ENCODE data around the gene ACSBG1. TPM values are rescaled to one million over a fixed set of nuclear protein-coding genes. Genes with fewer than 3 reads are reported as not detected.

Gene ACSBG1
- total RNA-seq, 1 experiment from 2014 or later = 1.2 TPM

GRCh38 chr15:78204351-78205309 is 29.7 kb downstream of the ACSBG1 start:
- Histone ChIP-seq H3K36me3 (ENCODE audit: low read depth) (no peaks in the 10 kb centered on the region), H2AFZ (no peak overlapping the region), H4K20me1 (ENCODE audit: insufficient read depth) (no peaks in the 10 kb centered on the region), H3K4me1 (replicated peaks; ENCODE audit: insufficient read depth) (peaks cover 36% of the 10 kb centered on the region), H3K9me3 (ENCODE audit: insufficient read depth, low read depth) (no peaks in the 10 kb centered on the region), H3K27me3 (ENCODE audit: insufficient read depth, low read depth) (peaks cover 3% of the 10 kb centered on the region; the same call in 1 of the 2 replicates), H3K9me2 (ENCODE audit: insufficient read depth) (no peaks in the 10 kb centered on the region), H3K27ac (no peak overlapping the region), H3F3A (ENCODE audit: insufficient read depth, low read depth) (peaks cover 11% of the 10 kb centered on the region; the same call in 1 of the 2 replicates), H3K4me3 (no peak overlapping the region), H3K4me2 (no peak overlapping the region), H3K79me2 (ENCODE audit: low read depth) (no peaks in the 10 kb centered on the region)
- CTCF ChIA-PET = interaction anchor here (1.4 kb wide), 1 partner anchor 9 kb away, joined by 4 read pairs; no protein-coding TSS in a partner anchor
- TF ChIP-seq CTCF (conservative IDR thresholded peaks at IDR 0.05) (no peak), EZH2 (IDR thresholded peaks at IDR 0.05; ENCODE audit: low read depth) (no peak)
- intact Hi-C loops (cut with micrococcal nuclease; ENCODE audit: unreplicated experiment) = no loop called here
- no TSS peak for BruUV-seq (replicated peaks)
- POLR2A ChIA-PET (ENCODE audit: unreplicated experiment) = no interaction called here
- no peak for DNase-seq

DNA sequence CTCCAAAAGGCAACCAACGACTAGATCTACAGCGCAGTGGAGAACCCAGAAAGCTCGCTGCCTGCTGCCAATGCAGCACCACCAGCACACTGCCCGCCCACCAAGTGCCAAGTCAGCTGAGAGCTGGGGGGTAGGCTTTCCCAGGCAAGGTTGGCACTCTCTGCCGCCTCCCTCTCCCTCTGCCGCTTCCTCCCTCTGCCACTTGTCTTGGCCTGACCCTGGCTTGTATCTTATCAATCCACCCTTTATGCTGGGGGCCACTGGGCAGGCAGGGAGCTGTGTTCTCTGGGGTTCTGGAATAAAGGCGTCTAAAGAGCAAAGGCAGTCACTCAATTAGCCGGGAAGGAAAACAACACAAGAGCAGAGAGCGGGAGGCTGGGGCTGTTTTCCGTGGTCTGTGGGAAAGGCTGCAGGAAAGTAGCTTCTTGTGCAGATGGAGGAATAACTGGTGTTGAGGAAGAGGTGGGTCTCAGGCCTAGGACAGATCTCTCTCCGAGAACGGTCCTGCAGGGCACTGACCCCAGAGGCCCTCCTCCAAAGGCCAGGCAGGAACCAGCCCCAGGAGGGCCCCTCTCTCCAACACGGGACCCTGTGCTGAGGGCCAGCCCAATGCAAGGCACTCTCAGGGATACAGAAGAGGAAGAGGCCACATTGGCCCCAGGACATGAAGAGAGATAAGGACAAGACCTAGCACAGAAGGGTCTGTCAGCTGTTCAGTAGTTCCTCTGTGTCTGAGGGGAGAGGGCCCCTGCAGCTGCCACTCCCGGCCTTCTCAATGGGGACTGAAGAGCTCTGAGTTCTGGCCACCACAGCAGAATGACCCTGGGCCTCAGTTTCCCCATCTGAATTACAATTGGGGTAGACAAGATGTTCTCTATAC is 30.8 kb downstream of the ACSBG1 start:
- Histone ChIP-seq H2AFZ (no peak overlapping the region), H3K4me3 (no peak overlapping the region), H3K36me3 (ENCODE audit: low read depth) (no peaks in the 10 kb centered on the region), H3K27me3 (ENCODE audit: insufficient read depth, low read depth) (peaks cover 3% of the 10 kb centered on the region; the same call in 1 of the 2 replicates), H4K20me1 (ENCODE audit: insufficient read depth) (no peaks in the 10 kb centered on the region), H3K9me2 (ENCODE audit: insufficient read depth) (no peaks in the 10 kb centered on the region), H3K9me3 (ENCODE audit: insufficient read depth, low read depth) (no peaks in the 10 kb centered on the region), H3F3A (ENCODE audit: insufficient read depth, low read depth) (peaks cover under 1% of the 10 kb centered on the region; the same call in 1 of the 2 replicates), H3K79me2 (ENCODE audit: low read depth) (no peaks in the 10 kb centered on the region), H3K4me2 (no peak overlapping the region), H3K27ac (no peak overlapping the region), H3K4me1 (replicated peaks; ENCODE audit: insufficient read depth) (peaks cover 26% of the 10 kb centered on the region)
- DNase-seq = no peak
- CTCF ChIA-PET = interaction anchor here (0.7 kb wide), 1 partner anchor 9 kb away, joined by 3 read pairs; no protein-coding TSS in a partner anchor
- POLR2A ChIA-PET (ENCODE audit: unreplicated experiment) = interaction anchor here (0.5 kb wide), 1 partner anchor 59 kb away, joined by 6 read pairs; no protein-coding TSS in a partner anchor
- no TSS peak for BruUV-seq (replicated peaks)
- intact Hi-C loops (cut with micrococcal nuclease; ENCODE audit: unreplicated experiment) = no loop called here
- TF ChIP-seq EZH2 (IDR thresholded peaks at IDR 0.05; ENCODE audit: low read depth) = no peak
- no peak for TF ChIP-seq CTCF (conservative IDR thresholded peaks at IDR 0.05)

Measured in PC-9 (cell line).